Measurements from ENCODE around the gene FRG2B. TPM values are rescaled to one million over a fixed set of nuclear protein-coding genes. Genes with fewer than 3 reads are reported as not detected.

FRG2B gene
- not detected in 2 replicates for total RNA-seq

DNA sequence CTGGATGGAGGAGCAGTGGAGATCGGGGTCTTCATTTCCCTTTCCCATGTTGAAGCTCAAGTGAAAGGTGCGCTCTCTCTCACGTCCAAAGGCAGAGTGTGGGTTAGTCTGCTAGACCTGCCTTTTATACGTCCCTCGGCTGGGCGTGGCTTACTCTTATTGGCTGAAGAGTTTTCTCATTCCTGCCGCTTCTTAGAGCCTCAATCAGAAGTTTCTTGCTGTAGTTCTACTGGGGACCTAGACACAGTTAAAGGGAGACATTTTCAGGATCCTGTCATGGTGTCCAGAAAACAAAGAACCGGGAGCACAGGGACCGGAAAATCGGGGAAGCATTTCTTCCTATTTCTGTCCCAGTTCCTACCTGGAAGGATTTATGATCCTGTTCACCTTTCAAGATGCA is at the start of gene FRG2B:
Gene FRG2B (minus strand): TSS at position 101 of the 400 bp plus-strand sequence. CDS start 53 bp downstream, at position 48.

Other genes starting within 250 kb of the FRG2B start
- gene PAOX, start 247.5 kb downstream of the FRG2B start, total RNA-seq = 9.6 and 12.1 TPM in 2 replicates
- gene MTG1, start 232.6 kb downstream of the FRG2B start, total RNA-seq = 21.5 and 33.5 TPM in 2 replicates
- gene SPRN, start 202.2 kb downstream of the FRG2B start, total RNA-seq = 0.87 and 3.1 TPM in 2 replicates
- gene SCART1, start 172.8 kb downstream of the FRG2B start, total RNA-seq = 3.0 and 3.9 TPM in 2 replicates
- gene CYP2E1, start 99.4 kb downstream of the FRG2B start, total RNA-seq = 0.33 and 0.44 TPM in 2 replicates
- gene SYCE1, start 61.2 kb downstream of the FRG2B start, total RNA-seq = 0.33 TPM in 1 of 2 replicates, not detected in the other